HEK293 (cell line): ENCODE results near the gene DEDD.

Experiments used
- CTCF ChIA-PET: fragments of 350-600 bp; formaldehyde crosslinking; extraction: SDS; loops from one replicate; lab custom pipeline; 2021; ENCODE audit warnings: antibody characterized with exemption; lab: Yijun Ruan, JAX
- POLR2A ChIA-PET: fragments of 300-600 bp; formaldehyde crosslinking; extraction: SDS; loops from one replicate; lab custom pipeline; 2020; ENCODE audit warnings: antibody characterized with exemption, inconsistent platforms; lab: Yijun Ruan, JAX
- H3K27ac ChIP-seq: fragments of 200-500 bp; sonication (Bioruptor generic); 2 replicates; pipeline ENCODE4 v1.5.1; 2014; ENCODE audit warnings: low read depth, low read length, control low read depth, inconsistent platforms; ENCODE audit errors: extremely low read depth
- H3K36me3 ChIP-seq, 2 experiments: fragments of 200-500 bp in 1 of 2; sonication (Bioruptor generic) in 1 of 2; 1 replicate in 1 of 2; 2 replicates in 1 of 2; pipeline ENCODE4 v1.5.1; 2014 to 2017; ENCODE audit warnings: inconsistent platforms in 2 of 2, low read length in 2 of 2; ENCODE audit not compliant: control insufficient read depth in 2 of 2, insufficient read depth in 1 of 2
- H3K4me1 ChIP-seq: fragments of 200-500 bp; sonication (Bioruptor generic); 2 replicates; pipeline ENCODE4 v1.5.1; 2014; ENCODE audit warnings: mild to moderate bottlenecking, low read length, inconsistent platforms; ENCODE audit not compliant: control insufficient read depth, insufficient read depth
- H3K4me3 ChIP-seq: 2 replicates; pipeline ENCODE4 v1.5.1; 2011; ENCODE audit warnings: low read depth, mild to moderate bottlenecking, control low read depth, low read length, moderate library complexity
- H3K9me3 ChIP-seq: fragments of 200-500 bp; sonication (Bioruptor generic); 2 replicates; pipeline ENCODE4 v1.5.1; 2014; ENCODE audit warnings: low read depth, low read length, inconsistent platforms; ENCODE audit not compliant: control insufficient read depth, insufficient read depth
- CTCF ChIP-seq: fragments of 450-650 bp; formaldehyde crosslinking; IDR thresholded peaks from 2 replicates; pipeline ENCODE4 v1.5.1; 2016; ENCODE audit warnings: missing biosample characterization, missing genetic modification characterization
- EGR2 ChIP-seq: fragments of 450-650 bp; formaldehyde crosslinking; IDR thresholded peaks from 2 replicates; pipeline ENCODE4 v1.5.1; 2016; ENCODE audit warnings: low read depth, missing biosample characterization, missing genetic modification characterization
- GLI2 ChIP-seq: fragments of 450-650 bp; formaldehyde crosslinking; IDR thresholded peaks from 2 replicates; pipeline ENCODE4; 2017; ENCODE audit warnings: missing biosample characterization, missing genetic modification characterization, low read depth, borderline replicate concordance
- GLIS2 ChIP-seq: fragments of 450-650 bp; formaldehyde crosslinking; IDR thresholded peaks from 2 replicates; pipeline ENCODE4 v1.5.1; 2016; ENCODE audit warnings: missing biosample characterization, missing genetic modification characterization
- KLF9 ChIP-seq: fragments of 450-650 bp; formaldehyde crosslinking; IDR thresholded peaks from 2 replicates; pipeline ENCODE4 v1.5.1; 2016; ENCODE audit warnings: missing biosample characterization, missing genetic modification characterization, low read depth
- PATZ1 ChIP-seq: fragments of 450-650 bp; formaldehyde crosslinking; IDR thresholded peaks from 2 replicates; pipeline ENCODE4 v1.5.1; 2016; ENCODE audit warnings: missing biosample characterization, missing genetic modification characterization
- SP2 ChIP-seq: fragments of 450-650 bp; formaldehyde crosslinking; IDR thresholded peaks from 2 replicates; pipeline ENCODE4 v1.5.1; 2016; ENCODE audit warnings: missing biosample characterization, missing genetic modification characterization
- SP3 ChIP-seq: fragments of 450-650 bp; formaldehyde crosslinking; IDR thresholded peaks from 2 replicates; pipeline ENCODE4 v1.5.1; 2016; ENCODE audit warnings: missing biosample characterization, missing genetic modification characterization
- ZBTB44 ChIP-seq: fragments of 450-650 bp; IDR thresholded peaks from 2 replicates; pipeline ENCODE4 v1.5.1; 2018; ENCODE audit warnings: missing biosample characterization, mild to moderate bottlenecking, missing genetic modification characterization
- ZBTB7A ChIP-seq: fragments of 450-650 bp; formaldehyde crosslinking; IDR thresholded peaks from 2 replicates; pipeline ENCODE4 v1.5.1; 2016; ENCODE audit warnings: low read depth, missing biosample characterization, missing genetic modification characterization
- ZNF2 ChIP-seq: fragments of 450-650 bp; formaldehyde crosslinking; IDR thresholded peaks from 2 replicates; pipeline ENCODE4 v1.5.1; 2016; ENCODE audit warnings: missing biosample characterization, missing genetic modification characterization
- ZNF302 ChIP-seq: fragments of 450-650 bp; formaldehyde crosslinking; IDR thresholded peaks from 2 replicates; pipeline ENCODE4 v1.5.1; 2016; ENCODE audit warnings: missing biosample characterization, missing genetic modification characterization, low read depth
- ZNF311 ChIP-seq: fragments of 450-650 bp; formaldehyde crosslinking; IDR thresholded peaks from 2 replicates; pipeline ENCODE4 v1.5.1; 2017; ENCODE audit warnings: missing biosample characterization, missing genetic modification characterization, borderline replicate concordance
- ZNF354C ChIP-seq: fragments of 450-650 bp; formaldehyde crosslinking; IDR thresholded peaks from 2 replicates; pipeline ENCODE4 v1.5.1; 2016; ENCODE audit warnings: missing biosample characterization, missing genetic modification characterization, low read depth, borderline replicate concordance
- ZNF37A ChIP-seq: fragments of 450-650 bp; IDR thresholded peaks from 2 replicates; pipeline ENCODE4 v1.5.1; 2018; ENCODE audit warnings: missing biosample characterization, missing genetic modification characterization
- ZNF398 ChIP-seq: fragments of 450-650 bp; formaldehyde crosslinking; IDR thresholded peaks from 2 replicates; pipeline ENCODE4 v1.5.1; 2017; ENCODE audit warnings: missing biosample characterization, missing genetic modification characterization
- ZNF513 ChIP-seq: fragments of 450-650 bp; IDR thresholded peaks from 2 replicates; pipeline ENCODE4 v1.5.1; 2018; ENCODE audit warnings: missing biosample characterization, missing genetic modification characterization
- ZNF561 ChIP-seq: fragments of 450-650 bp; IDR thresholded peaks from 2 replicates; pipeline ENCODE4 v1.5.1; 2018; ENCODE audit warnings: missing biosample characterization, missing genetic modification characterization, borderline replicate concordance
- ZNF777 ChIP-seq: fragments of 450-650 bp; formaldehyde crosslinking; IDR thresholded peaks from 2 replicates; pipeline ENCODE4 v1.5.1; 2017; ENCODE audit warnings: missing biosample characterization, missing genetic modification characterization, borderline replicate concordance
- ZSCAN5A ChIP-seq: fragments of 450-650 bp; formaldehyde crosslinking; IDR thresholded peaks from 2 replicates; pipeline ENCODE4 v1.5.1; 2016; ENCODE audit warnings: missing biosample characterization, missing genetic modification characterization

The DEDD gene

GRCh38 chr1:161098210-161099068 is 34.0 kb downstream of the DEDD start, which contains the start of gene KLHDC9:
KLHDC9 (plus strand) TSS chr1:161098361; CDS start chr1:161098536, 175 bp downstream.
- peak within 1 kb of the TSS; percentile 12; the same call in 1 of the 2 replicates for H3K27ac ChIP-seq
- peak within 1 kb of the TSS; percentile 74 for H3K4me3 ChIP-seq
- peaks cover 11 to 38% of the 10 kb centered on the region in 2 experiments; a peak in 2 of 3 replicates for H3K36me3 ChIP-seq
- POLR2A ChIA-PET = interaction anchor here (0.6 to 2.5 kb wide), 9 partner anchors 16 to 87 kb away, joined by 3 to 10 read pairs (median 6); partner anchors contain the start of genes F11R, NIT1, PFDN2 and USF1
- CTCF ChIA-PET = interaction anchor here (0.6 to 4.5 kb wide), 32 partner anchors 9 to 630 kb away, joined by 3 to 60 read pairs (median 4); partner anchors contain the start of genes ARHGAP30, DEDD, ITLN2 and NECTIN4
- no peaks in the 10 kb centered on the region for H3K9me3 ChIP-seq
- H3K4me1 ChIP-seq = no peaks in the 10 kb centered on the region; the same call in 1 of the 2 replicates
- TF ChIP-seq CTCF (tag by site-specific recombination) (peak; percentile 87), PATZ1 (tag by site-specific recombination) (peak; percentile 56; the same call in 1 of the 2 replicates), ZNF777 (tag by site-specific recombination) (0 out of 2 replicates have a peak, but pooled peaks have one; percentile 35), ZBTB44 (tag by site-specific recombination) (peak; percentile 99), ZNF513 (tag by site-specific recombination) (no peak), ZNF37A (tag by site-specific recombination) (no peak), GLIS2 (peak; percentile 62), GLI2 (tag by site-specific recombination) (no peak), ZNF302 (no peak), SP2 (peak; percentile 57; the same call in 1 of the 2 replicates), ZBTB7A (tag by site-specific recombination) (peak; percentile 27; the same call in 1 of the 2 replicates), ZSCAN5A (tag by site-specific recombination) (peak; percentile 95), ZNF354C (no peak), ZNF398 (tag by site-specific recombination) (peak; percentile 93), EGR2 (tag by site-specific recombination) (peak; percentile 33; the same call in 1 of the 2 replicates), KLF9 (peak; percentile 46; the same call in 1 of the 2 replicates), SP3 (tag by site-specific recombination) (peak; percentile 15; the same call in 1 of the 2 replicates), ZNF2 (0 out of 2 replicates have a peak, but pooled peaks have one; percentile 14), ZNF561 (tag by site-specific recombination) (no peak; the same call in 1 of the 2 replicates), ZNF311 (tag by site-specific recombination) (no peak)
